Measurements from ENCODE around the gene CLTA. TPM values are rescaled to one million over a fixed set of nuclear protein-coding genes. Genes with fewer than 3 reads are reported as not detected.
"Not testable (repeated sequence)": the region's sequence is repeated elsewhere in the genome, so short reads cannot be mapped to it uniquely, and the experiment has no call there.

The CLTA gene
- total and polyA plus RNA-seq, 11 donors = 40.8 to 139 (median 61.8) TPM

GRCh38 chr9:36154331-36154952, 36.3 kb upstream of the CLTA start:
- intact Hi-C loops (cut with DNase I) = no loop called here
- Histone ChIP-seq H3K4me3 (no peak overlapping the region), H3K36me3 (peaks cover 0 to 20% (median 0%) of the 10 kb centered on the region in 9 donors), H3K4me1 (peaks cover 0 to 81% (median 23%) of the 10 kb centered on the region in 12 donors), H3K27ac (peak overlapping the region in 11 of 12 donors; percentile 15 to 93 (median 56)), H3K9me3 (peaks cover 0 to 5% (median 0%) of the 10 kb centered on the region in 12 donors), H3K27me3 (no peaks in the 10 kb centered on the region)
- TF ChIP-seq, protein P1, sequence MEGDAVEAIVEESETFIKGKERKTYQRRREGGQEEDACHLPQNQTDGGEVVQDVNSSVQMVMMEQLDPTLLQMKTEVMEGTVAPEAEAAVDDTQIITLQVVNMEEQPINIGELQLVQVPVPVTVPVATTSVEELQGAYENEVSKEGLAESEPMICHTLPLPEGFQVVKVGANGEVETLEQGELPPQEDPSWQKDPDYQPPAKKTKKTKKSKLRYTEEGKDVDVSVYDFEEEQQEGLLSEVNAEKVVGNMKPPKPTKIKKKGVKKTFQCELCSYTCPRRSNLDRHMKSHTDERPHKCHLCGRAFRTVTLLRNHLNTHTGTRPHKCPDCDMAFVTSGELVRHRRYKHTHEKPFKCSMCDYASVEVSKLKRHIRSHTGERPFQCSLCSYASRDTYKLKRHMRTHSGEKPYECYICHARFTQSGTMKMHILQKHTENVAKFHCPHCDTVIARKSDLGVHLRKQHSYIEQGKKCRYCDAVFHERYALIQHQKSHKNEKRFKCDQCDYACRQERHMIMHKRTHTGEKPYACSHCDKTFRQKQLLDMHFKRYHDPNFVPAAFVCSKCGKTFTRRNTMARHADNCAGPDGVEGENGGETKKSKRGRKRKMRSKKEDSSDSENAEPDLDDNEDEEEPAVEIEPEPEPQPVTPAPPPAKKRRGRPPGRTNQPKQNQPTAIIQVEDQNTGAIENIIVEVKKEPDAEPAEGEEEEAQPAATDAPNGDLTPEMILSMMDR (IDR thresholded peaks at IDR 0.05) = no peak
- TF ChIP-seq POLR2A (IDR thresholded peaks at IDR 0.05) = no peak
- WGBS, 4 donors = 25 to 38% (median 30%) methylated on average over 11 of the region's 11 CpGs
- ATAC-seq = peak in 3 of 4 donors; percentile 38 to 57 (median 57)
- DNase-seq = peak in 3 of 5 donors; percentile 34 to 51 (median 49)

DNA sequence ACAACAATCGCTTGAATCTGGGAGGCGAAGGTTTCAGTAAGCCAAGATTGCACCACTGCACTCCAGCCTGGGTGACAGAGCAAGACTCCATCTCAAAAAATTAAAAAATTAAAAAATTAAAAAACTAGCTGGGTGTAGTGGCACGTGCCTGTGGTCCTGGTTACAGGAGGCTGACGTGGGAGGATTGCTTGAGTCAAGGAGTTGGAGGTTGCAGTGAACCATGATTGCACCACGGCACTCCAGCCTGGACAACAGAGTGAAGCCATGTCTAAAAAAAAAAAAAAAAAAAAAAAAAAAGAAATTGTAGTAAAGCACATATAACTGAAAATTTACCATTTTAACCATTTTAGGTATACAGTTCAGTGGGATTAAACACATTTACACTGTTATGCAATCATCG, 34.6 kb upstream of the CLTA start:
- peaks cover 0 to 64% (median 19%) of the 10 kb centered on the region in 12 donors for H3K4me1 ChIP-seq
- 89 to 98% (median 95%) methylated on average over 6 of the region's 6 CpGs for WGBS, 4 donors

DNA sequence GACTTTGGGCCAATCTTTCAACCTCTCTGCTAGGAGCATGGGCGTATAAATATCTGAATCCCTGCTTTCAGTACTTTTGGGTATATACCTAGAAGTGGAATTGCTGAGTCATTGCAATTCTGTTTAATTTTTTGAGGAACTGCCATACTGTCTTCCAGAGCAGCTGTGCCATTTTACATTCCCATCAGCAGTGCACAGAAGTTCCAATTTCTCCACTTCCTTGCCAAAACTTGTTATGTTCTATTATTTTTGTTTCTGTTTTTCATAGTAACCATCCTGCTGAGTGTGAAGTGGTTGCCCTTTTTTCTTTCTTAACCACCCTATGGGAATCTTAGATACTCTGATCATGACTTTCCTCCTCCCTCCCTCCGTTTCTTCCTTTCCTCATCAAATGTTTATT, 32.6 kb upstream of the CLTA start:
- ATAC-seq (peak; percentile 47 to 59 (median 52)), DNase-seq (no peak)
- peaks cover 0 to 17% (median 0%) of the 10 kb centered on the region in 9 donors for H3K36me3 ChIP-seq
- WGBS, 4 donors = 71 to 89% (median 76%) methylated on average over 2 of the region's 2 CpGs
- intact Hi-C loops (cut with DNase I) = no loop called here
- TF ChIP-seq, protein P1 (IDR thresholded peaks at IDR 0.05) = no peak
- no peak for TF ChIP-seq POLR2A (IDR thresholded peaks at IDR 0.05)
- H3K4me1 ChIP-seq = peaks cover 0 to 63% (median 16%) of the 10 kb centered on the region in 12 donors
- no peak overlapping the region for H3K4me3 ChIP-seq
- H3K9me3 ChIP-seq = peaks cover 0 to 5% (median 0%) of the 10 kb centered on the region in 12 donors
- peak overlapping the region; percentile 42 to 91 (median 66) for H3K27ac ChIP-seq
- H3K27me3 ChIP-seq = no peaks in the 10 kb centered on the region

More for the DNA sequence above, 34.6 kb upstream of the CLTA start:
- Histone ChIP-seq H3K27ac (peak overlapping the region in 1 of 12 donors; percentile 84), H3K4me3 (no peak overlapping the region), H3K36me3 (peaks cover 0 to 13% (median 0%) of the 10 kb centered on the region in 9 donors), H3K9me3 (peaks cover 0 to 5% (median 0%) of the 10 kb centered on the region in 12 donors), H3K27me3 (no peaks in the 10 kb centered on the region)
- no peak for DNase-seq
- intact Hi-C loops (cut with DNase I) = no loop called here
- no peak for ATAC-seq
- TF ChIP-seq, protein P1 (IDR thresholded peaks at IDR 0.05) = no peak
- no peak for TF ChIP-seq POLR2A (IDR thresholded peaks at IDR 0.05)

GRCh38 chr9:36158917-36159316, 31.8 kb upstream of the CLTA start:
- peak overlapping the region; percentile 42 to 91 (median 66) for H3K27ac ChIP-seq
- H3K9me3 ChIP-seq = peaks cover 0 to 5% (median 0%) of the 10 kb centered on the region in 12 donors
- H3K4me1 ChIP-seq = peaks cover 0 to 63% (median 21%) of the 10 kb centered on the region in 12 donors
- peaks cover 0 to 17% (median 0%) of the 10 kb centered on the region in 9 donors for H3K36me3 ChIP-seq
- DNase-seq (no peak), ATAC-seq (peak; percentile 33 to 70 (median 63))
- no peak for TF ChIP-seq POLR2A (IDR thresholded peaks at IDR 0.05)
- TF ChIP-seq, protein P1 (IDR thresholded peaks at IDR 0.05) = no peak
- 78 to 83% (median 81%) methylated on average over 7 of the region's 7 CpGs for WGBS, 4 donors
- intact Hi-C loops (cut with DNase I) = no loop called here
- H3K27me3 ChIP-seq = no peaks in the 10 kb centered on the region
- no peak overlapping the region for H3K4me3 ChIP-seq

- 88 to 98% (median 95%) methylated on average over 4 of the region's 4 CpGs for WGBS, 4 donors
- H3K4me3 ChIP-seq = not testable (repeated sequence)
- H3K36me3 ChIP-seq = peaks cover 0 to 17% (median 0%) of the 10 kb centered on the region in 9 donors
These were observed 31.2 kb upstream of the CLTA start for GRCh38 chr9:36159509-36159908.

DNA sequence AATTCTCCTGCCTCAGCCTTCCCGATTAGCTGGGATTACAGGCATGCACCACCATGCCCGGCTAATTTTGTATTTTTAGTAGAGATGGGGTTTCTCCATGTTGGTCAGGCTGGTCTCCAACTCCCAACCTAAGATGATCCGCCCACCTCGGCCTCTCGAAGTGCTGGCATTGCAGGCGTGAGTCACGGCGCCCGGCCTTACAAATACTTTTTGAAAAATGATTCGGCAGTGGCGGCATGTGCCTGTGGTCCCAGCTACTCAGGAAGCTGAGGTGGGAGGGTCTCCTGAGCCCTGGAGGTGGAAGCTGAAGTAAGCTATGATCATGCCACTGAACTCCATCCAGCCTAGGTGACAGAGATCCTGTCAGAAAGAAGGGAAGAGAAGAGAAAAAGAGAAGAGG, 30.6 kb upstream of the CLTA start:
- ATAC-seq, H3K4me3 ChIP-seq, H3K9me3 ChIP-seq, DNase-seq, H3K27me3 ChIP-seq: not testable (repeated sequence)
- 85 to 96% (median 87%) methylated on average over 11 of the region's 11 CpGs for WGBS, 4 donors
- Histone ChIP-seq H3K27ac (peak overlapping the region in 2 of 12 donors; percentile 76 to 89), H3K36me3 (peaks cover 0 to 17% (median 0%) of the 10 kb centered on the region in 9 donors), H3K4me1 (peaks cover 0 to 61% (median 12%) of the 10 kb centered on the region in 12 donors)
- intact Hi-C loops (cut with DNase I) = loop anchor here in 4 of 10 donors (5.0 to 10.0 kb wide), 3 partner anchors 53 to 205 kb away; partner anchors contain the start of gene OR2S2 (in 3 of the 4)

More at GRCh38 chr9:36159509-36159908, 31.2 kb upstream of the CLTA start:
- H3K4me1 ChIP-seq = peaks cover 0 to 62% (median 17%) of the 10 kb centered on the region in 12 donors
- H3K9me3 ChIP-seq; intact Hi-C loops (cut with DNase I); H3K27me3 ChIP-seq; ATAC-seq; DNase-seq: not testable (repeated sequence)
- H3K27ac ChIP-seq = peak overlapping the region in 9 of 12 donors; percentile 4 to 91 (median 70)

Data from heart left ventricle (tissue), 16 donors.